Left forelimb (tissue), 1 donor: ENCODE measurements around the gene NEK11.

Source experiments
- DNase-seq: peaks from one replicate; pipeline ENCODE4 v3.0.0-alpha.2; 2018; ENCODE audit warnings: low spot score

NEK11 gene, protein sequence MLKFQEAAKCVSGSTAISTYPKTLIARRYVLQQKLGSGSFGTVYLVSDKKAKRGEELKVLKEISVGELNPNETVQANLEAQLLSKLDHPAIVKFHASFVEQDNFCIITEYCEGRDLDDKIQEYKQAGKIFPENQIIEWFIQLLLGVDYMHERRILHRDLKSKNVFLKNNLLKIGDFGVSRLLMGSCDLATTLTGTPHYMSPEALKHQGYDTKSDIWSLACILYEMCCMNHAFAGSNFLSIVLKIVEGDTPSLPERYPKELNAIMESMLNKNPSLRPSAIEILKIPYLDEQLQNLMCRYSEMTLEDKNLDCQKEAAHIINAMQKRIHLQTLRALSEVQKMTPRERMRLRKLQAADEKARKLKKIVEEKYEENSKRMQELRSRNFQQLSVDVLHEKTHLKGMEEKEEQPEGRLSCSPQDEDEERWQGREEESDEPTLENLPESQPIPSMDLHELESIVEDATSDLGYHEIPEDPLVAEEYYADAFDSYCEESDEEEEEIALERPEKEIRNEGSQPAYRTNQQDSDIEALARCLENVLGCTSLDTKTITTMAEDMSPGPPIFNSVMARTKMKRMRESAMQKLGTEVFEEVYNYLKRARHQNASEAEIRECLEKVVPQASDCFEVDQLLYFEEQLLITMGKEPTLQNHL

DNA sequence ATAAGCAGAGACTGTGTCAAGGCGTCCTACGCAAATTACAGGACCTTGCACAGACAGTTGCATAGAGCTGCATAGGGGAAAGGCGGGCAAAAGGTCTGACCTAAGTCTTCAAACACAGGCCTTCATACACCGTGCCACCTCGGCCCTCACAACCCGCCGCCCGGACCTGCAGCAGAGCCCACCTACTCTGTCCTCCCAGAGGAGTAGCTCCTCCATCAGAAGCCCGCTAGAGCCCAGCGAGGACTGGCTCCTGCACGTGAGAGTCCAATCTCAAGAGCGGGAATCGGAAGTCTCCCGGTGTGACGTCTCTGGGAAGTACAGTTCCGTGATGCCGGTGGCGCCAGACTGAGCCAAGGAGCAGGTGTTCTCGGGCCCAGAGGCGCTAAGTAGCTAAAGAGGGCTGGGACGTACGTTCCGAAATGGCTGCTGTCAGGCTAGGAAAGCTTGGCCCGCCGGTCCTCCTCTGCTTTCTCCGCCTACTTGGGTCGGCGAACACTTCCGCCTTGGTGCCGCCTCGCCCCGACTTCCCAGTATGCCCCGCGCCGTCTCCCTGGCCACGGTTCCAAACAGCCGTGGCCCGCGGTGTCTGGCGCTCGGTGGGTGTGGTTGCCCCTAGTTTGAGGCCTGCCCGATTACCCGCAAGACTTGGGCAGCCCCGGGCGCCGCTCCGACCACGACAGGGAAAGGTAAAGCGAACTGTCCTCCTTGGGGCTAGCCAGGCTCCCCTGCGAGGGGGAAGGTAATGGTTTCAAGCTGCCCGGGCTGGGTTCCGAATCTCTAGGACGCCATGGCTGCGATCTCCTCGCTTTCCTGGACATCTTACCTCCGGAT, at the start of gene NEK11, which contains the start of gene ASTE1:
Gene NEK11, plus strand, starts transcription at position 557 of the 831 bp plus-strand sequence. CDS start 2,832 bp downstream, outside the sequence.
Gene ASTE1, minus strand, starts transcription at position 505 of the 831 bp plus-strand sequence. CDS start 1,519 bp downstream, outside the sequence.
- peak; percentile 94 for DNase-seq

DNA sequence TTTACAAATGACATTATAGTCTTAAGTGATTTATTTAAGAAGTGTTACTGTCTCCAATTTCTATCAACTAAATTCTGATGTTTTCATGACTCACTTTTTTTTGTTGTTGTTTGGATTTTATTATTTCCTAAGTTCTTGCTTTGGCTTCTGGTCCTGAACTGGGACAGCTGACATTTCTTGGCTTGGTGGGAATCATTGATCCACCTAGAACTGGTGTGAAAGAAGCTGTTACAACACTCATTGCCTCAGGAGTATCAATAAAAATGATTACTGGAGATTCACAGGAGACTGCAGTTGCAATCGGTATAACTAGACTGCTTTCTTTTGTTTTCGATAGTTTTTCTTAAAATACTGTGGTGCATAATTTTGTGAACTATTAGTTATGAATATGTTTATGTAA, 47.6 kb upstream of the NEK11 start:
- DNase-seq = no peak

- DNase-seq = no peak
Observed at GRCh38 chr3:130981469-130981868, 45.2 kb upstream of the NEK11 start.

DNA sequence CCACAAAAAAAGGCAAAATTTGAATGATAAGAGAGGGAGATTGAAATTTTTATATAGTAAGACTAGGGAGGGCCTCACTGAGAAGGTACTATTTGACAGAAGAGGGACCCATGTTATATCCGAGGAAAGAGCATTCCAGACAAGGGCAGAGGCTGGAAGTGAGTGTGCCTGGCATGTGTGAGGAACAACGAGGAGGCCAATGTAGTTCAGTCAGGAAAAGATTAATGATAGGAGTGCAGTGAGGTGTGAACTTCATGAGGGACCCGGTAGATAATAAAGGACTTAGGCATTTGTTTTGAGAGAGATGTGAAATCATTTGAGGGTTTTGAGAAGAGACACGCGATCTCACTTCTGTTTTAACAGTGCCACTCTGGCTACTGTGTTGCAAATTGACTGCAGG, 36.4 kb upstream of the NEK11 start:
- no peak for DNase-seq

- DNase-seq = no peak
Observed at GRCh38 chr3:130991126-130991525, 35.6 kb upstream of the NEK11 start.

DNA sequence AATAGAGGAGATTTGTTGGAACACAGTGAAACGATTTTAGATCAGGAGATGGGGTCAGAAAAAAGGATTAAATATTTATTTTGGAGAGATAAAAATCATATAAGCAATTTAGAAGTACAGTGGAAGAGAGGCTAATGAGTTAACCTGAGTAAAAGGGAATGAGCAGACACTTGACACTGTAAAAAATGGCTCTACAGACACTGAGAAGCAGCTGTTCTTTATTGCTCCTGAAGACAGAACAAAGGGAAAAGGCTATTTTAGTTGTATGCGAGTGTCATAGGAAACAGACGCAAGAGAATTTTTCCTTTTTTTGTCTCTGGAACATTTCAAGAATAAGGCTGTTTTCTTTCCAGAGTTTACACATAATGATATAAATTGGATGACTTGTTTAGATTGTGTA, 34.3 kb upstream of the NEK11 start:
- no peak for DNase-seq

DNA sequence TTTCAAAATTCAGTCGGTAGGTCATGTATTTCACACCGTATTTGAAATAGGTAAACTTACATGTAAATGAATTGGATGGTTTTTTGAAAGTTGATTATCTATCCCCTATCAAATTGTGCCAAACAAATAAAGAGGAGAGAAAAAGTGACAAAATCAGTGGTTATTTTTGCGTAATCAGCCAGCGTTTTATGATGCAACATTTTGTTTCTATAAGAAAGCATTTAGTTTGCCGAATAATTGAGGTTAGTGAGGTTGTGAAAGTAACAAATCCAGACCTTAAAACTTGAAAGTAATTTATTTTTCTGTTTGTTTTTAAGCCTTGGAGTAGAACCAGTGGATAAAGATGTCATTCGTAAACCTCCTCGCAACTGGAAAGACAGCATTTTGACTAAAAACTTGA, 29.4 kb upstream of the NEK11 start:
- DNase-seq = no peak

DNA sequence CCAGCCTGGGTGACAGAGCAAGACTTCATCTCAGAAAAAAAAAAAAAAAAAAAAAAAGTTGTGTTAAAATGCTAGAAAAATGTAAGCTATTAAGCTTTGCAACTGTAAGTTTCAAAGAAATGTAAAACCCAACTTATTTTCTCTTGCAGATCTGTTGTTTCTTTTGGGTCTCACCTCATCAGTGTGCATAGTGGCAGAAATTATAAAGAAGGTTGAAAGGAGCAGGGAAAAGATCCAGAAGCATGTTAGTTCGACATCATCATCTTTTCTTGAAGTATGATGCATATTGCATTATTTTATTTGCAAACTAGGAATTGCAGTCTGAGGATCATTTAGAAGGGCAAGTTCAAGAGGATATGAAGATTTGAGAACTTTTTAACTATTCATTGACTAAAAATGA, 25.6 kb upstream of the NEK11 start:
- no peak for DNase-seq

DNA sequence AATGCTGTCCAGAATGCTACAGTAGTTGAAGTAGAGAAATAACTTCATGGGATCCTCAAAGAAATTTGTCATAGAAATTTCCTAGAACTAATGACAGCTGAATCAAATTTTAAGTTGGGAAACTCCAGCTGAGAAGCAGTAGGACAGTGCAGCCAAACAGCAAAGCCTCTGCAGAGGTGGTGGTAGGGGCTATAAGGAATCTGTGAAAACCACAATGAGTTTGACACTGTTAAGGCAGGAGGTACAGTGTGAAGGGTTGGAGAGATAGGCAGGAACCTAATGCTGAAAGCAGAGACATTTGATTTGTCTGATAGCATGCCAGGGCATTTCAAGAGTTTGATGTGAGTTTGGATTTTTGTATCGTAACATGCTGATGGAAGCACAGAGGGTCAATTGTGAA, 22.1 kb upstream of the NEK11 start:
- no peak for DNase-seq

DNA sequence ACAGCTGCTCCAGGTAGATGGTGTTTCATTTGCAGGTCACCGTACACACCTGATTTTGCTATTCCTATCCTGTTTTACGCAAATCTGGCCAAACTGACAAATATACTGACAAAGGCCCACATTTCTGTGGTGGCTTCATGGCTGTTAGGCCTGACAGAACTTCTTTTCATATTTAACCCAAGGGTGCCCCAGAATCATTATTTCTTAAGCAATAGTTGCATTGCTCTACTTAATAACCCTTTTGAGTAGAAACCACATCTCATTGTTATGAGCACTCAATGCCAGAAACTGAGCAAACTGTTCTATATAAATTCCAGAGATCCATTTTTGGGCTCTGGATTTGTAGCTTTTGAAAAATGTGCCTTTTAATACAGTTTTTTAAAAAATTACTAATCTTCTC, 19.4 kb upstream of the NEK11 start:
- DNase-seq = no peak

GRCh38 chr3:131007782-131008181, 18.9 kb upstream of the NEK11 start:
- no peak for DNase-seq

- no peak for DNase-seq
Observed at GRCh38 chr3:131008326-131008725, 18.4 kb upstream of the NEK11 start.

GRCh38 chr3:131009698-131010097, 17.0 kb upstream of the NEK11 start:
- no peak for DNase-seq

GRCh38 chr3:131018970-131019369, 7.7 kb upstream of the NEK11 start:
- no peak for DNase-seq

GRCh38 chr3:131020122-131020693, 6.5 kb upstream of the NEK11 start:
- no peak for DNase-seq

GRCh38 chr3:131025539-131025938, 1.1 kb upstream of the NEK11 start:
- DNase-seq = no peak

DNA sequence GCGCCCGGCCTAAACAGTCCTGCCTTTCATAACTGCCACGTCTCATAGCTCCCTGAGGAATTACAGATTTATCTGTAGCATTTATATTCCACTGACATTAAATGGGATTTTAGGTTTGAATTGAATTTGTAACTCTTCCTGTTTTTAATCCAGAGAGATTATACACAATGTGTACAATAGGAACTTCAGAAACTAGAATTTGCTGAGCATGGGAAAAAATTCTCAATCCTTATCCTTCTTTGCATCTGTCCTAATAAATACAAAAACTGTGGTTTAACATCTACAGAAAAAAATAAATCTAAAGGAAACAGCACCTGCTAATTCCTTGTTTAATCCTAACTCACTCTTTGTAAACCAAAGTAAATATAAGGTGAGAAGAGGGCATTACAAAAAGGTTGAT, 2.2 kb downstream of the NEK11 start:
- no peak for DNase-seq

DNA sequence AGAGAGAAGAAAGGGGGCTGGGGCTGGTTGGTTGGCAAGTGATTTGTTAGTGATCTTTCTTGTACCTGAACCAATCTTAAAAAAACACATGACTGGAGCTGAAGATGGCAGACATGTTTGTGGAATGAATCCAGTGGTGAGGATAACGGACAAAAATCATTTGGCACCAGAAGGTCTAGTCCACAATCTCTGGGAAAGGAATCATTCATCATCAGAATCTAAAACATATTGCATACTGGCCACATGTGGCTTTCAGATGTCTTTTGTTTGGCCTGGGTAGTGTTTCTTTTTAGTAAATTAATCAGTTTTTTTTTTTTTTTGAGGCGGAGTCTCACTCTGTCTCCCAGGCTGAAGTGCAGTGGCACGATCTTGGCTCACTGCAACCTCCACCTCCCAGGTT, 5.0 kb downstream of the NEK11 start:
- DNase-seq = no peak

- DNase-seq = no peak
Observed at GRCh38 chr3:131033480-131034080, 6.9 kb downstream of the NEK11 start.

GRCh38 chr3:131036200-131036816, 9.6 kb downstream of the NEK11 start:
- no peak for DNase-seq

DNA sequence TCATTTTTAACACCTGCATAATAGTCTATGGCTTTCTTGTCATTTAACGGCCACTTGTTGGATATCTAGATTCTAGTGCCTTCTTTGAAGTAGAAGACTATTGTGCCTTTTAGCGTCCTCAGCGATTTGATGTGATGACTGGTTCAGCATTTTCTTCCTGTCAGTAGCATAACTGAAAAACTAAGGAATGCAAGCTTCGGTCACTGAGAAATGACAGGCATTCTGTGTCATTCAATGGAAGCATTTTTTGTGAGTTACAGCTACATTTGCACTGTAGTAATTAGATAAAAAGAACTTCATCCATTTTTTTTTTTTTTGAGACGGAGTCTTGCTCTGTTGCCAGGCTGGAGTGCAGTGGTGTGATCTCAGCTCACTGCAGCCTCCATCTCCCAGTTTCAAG, 10.3 kb downstream of the NEK11 start:
- no peak for DNase-seq
